ENCODE results near the gene ZNF524.

DNA sequence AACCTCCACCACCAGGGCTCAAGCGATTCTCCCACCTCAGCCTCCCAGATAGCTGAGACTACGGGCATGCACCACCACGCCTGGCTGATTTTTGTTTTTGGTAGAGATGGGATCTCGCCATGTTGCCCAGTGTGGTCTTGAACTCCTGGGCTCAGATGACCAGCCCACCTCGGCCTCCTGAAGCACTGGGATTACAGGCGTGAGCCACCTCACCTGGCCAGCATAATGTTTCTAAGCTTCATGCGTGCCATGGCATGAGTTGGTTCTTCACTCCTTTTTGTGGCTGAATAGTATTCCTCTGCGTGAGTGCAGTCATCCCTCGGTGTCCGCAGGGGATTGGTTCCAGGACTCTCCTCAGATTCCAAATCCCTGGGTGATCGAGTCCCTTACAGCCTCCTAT is 15.2 kb upstream of the ZNF524 start:
- TF ChIP-seq RCOR1 (IDR thresholded peaks at IDR 0.05; ENCODE audit: low read depth, low read length) (no peak), FOSL2 (IDR thresholded peaks at IDR 0.05) (no peak), FOSL2 (CRISPR knock-in tag; IDR thresholded peaks at IDR 0.05) (no peak)

All from A549 (cell line).